Loucy (cell line): ENCODE data around the gene TMEM129.

ENCODE experiments used
- EZH2phosphoT487 ChIP-seq: fragments of 200-600 bp; IDR thresholded peaks from 2 replicates; pipeline ENCODE4 v1.6.1; 2018; ENCODE audit warnings: antibody characterized with exemption, mild to moderate bottlenecking, moderate library complexity, borderline replicate concordance
- TF ChIP-seq, protein P1 (sequence below): fragments of 200-600 bp; sonication (generic); conservative IDR thresholded peaks from 2 replicates; pipeline ENCODE4 v1.5.1; 2014; ENCODE audit warnings: mild to moderate bottlenecking, antibody characterized with exemption, low read length

GRCh38 chr4:1691737-1692373 lies 29.3 kb downstream of the TMEM129 start:
- TF ChIP-seq, protein P1, sequence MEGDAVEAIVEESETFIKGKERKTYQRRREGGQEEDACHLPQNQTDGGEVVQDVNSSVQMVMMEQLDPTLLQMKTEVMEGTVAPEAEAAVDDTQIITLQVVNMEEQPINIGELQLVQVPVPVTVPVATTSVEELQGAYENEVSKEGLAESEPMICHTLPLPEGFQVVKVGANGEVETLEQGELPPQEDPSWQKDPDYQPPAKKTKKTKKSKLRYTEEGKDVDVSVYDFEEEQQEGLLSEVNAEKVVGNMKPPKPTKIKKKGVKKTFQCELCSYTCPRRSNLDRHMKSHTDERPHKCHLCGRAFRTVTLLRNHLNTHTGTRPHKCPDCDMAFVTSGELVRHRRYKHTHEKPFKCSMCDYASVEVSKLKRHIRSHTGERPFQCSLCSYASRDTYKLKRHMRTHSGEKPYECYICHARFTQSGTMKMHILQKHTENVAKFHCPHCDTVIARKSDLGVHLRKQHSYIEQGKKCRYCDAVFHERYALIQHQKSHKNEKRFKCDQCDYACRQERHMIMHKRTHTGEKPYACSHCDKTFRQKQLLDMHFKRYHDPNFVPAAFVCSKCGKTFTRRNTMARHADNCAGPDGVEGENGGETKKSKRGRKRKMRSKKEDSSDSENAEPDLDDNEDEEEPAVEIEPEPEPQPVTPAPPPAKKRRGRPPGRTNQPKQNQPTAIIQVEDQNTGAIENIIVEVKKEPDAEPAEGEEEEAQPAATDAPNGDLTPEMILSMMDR: no peak
- TF ChIP-seq EZH2phosphoT487: no peak
